H9 (cell line): ENCODE measurements around the gene GOLGA6A. TPM values are rescaled to one million over a fixed set of nuclear protein-coding genes. Genes with fewer than 3 reads are reported as not detected.

Experiments
- DNase-seq: peaks from one replicate; pipeline ENCODE4 v3.0.0-alpha.2; 2017
- H2AFZ ChIP-seq: one replicate; pipeline ENCODE4 v1.6.1; 2013; ENCODE audit warnings: mild to moderate bottlenecking, low read length, control low read depth, moderate library complexity
- H2AK5ac ChIP-seq: 2 replicates; pipeline ENCODE4 v1.6.1; 2013; ENCODE audit warnings: low read length, control low read depth, mixed read lengths; ENCODE audit not compliant: insufficient read length
- H2BK120ac ChIP-seq: one replicate; pipeline ENCODE4 v1.6.1; 2013; ENCODE audit warnings: low read depth, mild to moderate bottlenecking, low read length, control low read depth, inconsistent platforms; ENCODE audit not compliant: poor library complexity, severe bottlenecking
- H2BK12ac ChIP-seq: 2 replicates; pipeline ENCODE4 v1.6.1; 2013; ENCODE audit warnings: low read length, control low read depth, mixed read lengths, low read depth; ENCODE audit not compliant: insufficient read length
- H2BK15ac ChIP-seq: 2 replicates; pipeline ENCODE4 v1.6.1; 2013; ENCODE audit warnings: low read depth, low read length, control low read depth
- H2BK20ac ChIP-seq: one replicate; pipeline ENCODE4 v1.6.1; 2013; ENCODE audit warnings: low read depth, mild to moderate bottlenecking, low read length, control low read depth, inconsistent platforms; ENCODE audit not compliant: poor library complexity, severe bottlenecking
- H2BK5ac ChIP-seq: 2 replicates; pipeline ENCODE4 v1.6.1; 2013; ENCODE audit warnings: low read length, control low read depth, mixed read lengths; ENCODE audit not compliant: insufficient read length
- H3K14ac ChIP-seq: 2 replicates; pipeline ENCODE4 v1.6.1; 2013; ENCODE audit warnings: low read length, control low read depth; ENCODE audit not compliant: insufficient read depth
- H3K18ac ChIP-seq: 2 replicates; pipeline ENCODE4 v1.6.1; 2013; ENCODE audit warnings: low read depth, mild to moderate bottlenecking, mixed read lengths, low read length, control low read depth; ENCODE audit not compliant: insufficient read length
- H3K23ac ChIP-seq: 2 replicates; pipeline ENCODE4 v1.6.1; 2013; ENCODE audit warnings: low read length, control low read depth, mixed read lengths, low read depth; ENCODE audit not compliant: insufficient read length
- H3K23me2 ChIP-seq: 2 replicates; pipeline ENCODE4 v1.6.1; 2013; ENCODE audit warnings: low read depth, mild to moderate bottlenecking, mixed read lengths, low read length, control low read depth; ENCODE audit not compliant: insufficient read length, poor library complexity, severe bottlenecking
- H3K27ac ChIP-seq: 2 replicates; pipeline ENCODE4 v1.5.1; 2013; ENCODE audit warnings: low read length, control low read depth, mixed read lengths, low read depth; ENCODE audit not compliant: insufficient read length
- H3K27me3 ChIP-seq: 2 replicates; pipeline ENCODE4 v1.6.1; 2013; ENCODE audit warnings: low read length, control low read depth, inconsistent platforms; ENCODE audit not compliant: insufficient read depth
- H3K4ac ChIP-seq: 2 replicates; pipeline ENCODE4 v1.6.1; 2013; ENCODE audit warnings: low read depth, mild to moderate bottlenecking, control low read depth, inconsistent platforms, low read length, moderate library complexity
- H3K4me1 ChIP-seq: 2 replicates; pipeline ENCODE4 v1.6.1; 2013; ENCODE audit warnings: low read length, control low read depth, inconsistent platforms; ENCODE audit not compliant: insufficient read depth
- H3K4me2 ChIP-seq: 2 replicates; pipeline ENCODE4 v1.6.1; 2013; ENCODE audit warnings: low read length, control low read depth, mixed read lengths; ENCODE audit not compliant: insufficient read length, insufficient read depth
- H3K56ac ChIP-seq: 2 replicates; pipeline ENCODE4 v1.6.1; 2013; ENCODE audit warnings: low read depth, mild to moderate bottlenecking, mixed read lengths, low read length, control low read depth; ENCODE audit not compliant: insufficient read length
- H3K79me1 ChIP-seq: 2 replicates; pipeline ENCODE4 v1.6.1; 2013; ENCODE audit warnings: low read depth, mild to moderate bottlenecking, moderate library complexity, low read length, control low read depth, inconsistent platforms; ENCODE audit not compliant: insufficient read depth, poor library complexity, severe bottlenecking
- H3K79me2 ChIP-seq: 2 replicates; pipeline ENCODE4 v1.6.1; 2013; ENCODE audit warnings: low read length, control low read depth, inconsistent platforms; ENCODE audit not compliant: insufficient read depth
- H3K9ac ChIP-seq: 2 replicates; pipeline ENCODE4 v1.6.1; 2013; ENCODE audit warnings: low read length, control low read depth, mixed read lengths; ENCODE audit not compliant: insufficient read length; ENCODE audit errors: extremely low read depth
- H3K9me3 ChIP-seq: one replicate; pipeline ENCODE4 v1.6.1; 2013; ENCODE audit warnings: low read depth, low read length, inconsistent platforms; ENCODE audit not compliant: control insufficient read depth
- H3T11ph ChIP-seq: one replicate; pipeline ENCODE4 v1.6.1; 2013; ENCODE audit warnings: mild to moderate bottlenecking, low read length, control low read depth, inconsistent platforms
- H4K20me1 ChIP-seq: one replicate; pipeline ENCODE4 v1.6.1; 2013; ENCODE audit not compliant: control insufficient read depth, insufficient read length, insufficient read depth
- H4K5ac ChIP-seq: 2 replicates; pipeline ENCODE4 v1.6.1; 2013; ENCODE audit warnings: low read depth, mild to moderate bottlenecking, mixed read lengths, low read length, control low read depth; ENCODE audit not compliant: insufficient read length
- H4K8ac ChIP-seq: replicated peaks from 2 replicates; pipeline ENCODE4 v1.6.1; 2013; ENCODE audit warnings: low read length, control low read depth, mixed read lengths, low read depth; ENCODE audit not compliant: insufficient read length
- H4K91ac ChIP-seq: 2 replicates; pipeline ENCODE4 v1.6.1; 2013; ENCODE audit warnings: low read depth, mild to moderate bottlenecking, moderate library complexity, mixed read lengths, low read length, control low read depth; ENCODE audit not compliant: insufficient read length
- H3K27ac Mint-ChIP-seq, 3 experiments: 2 replicates in 2 of 3; 3 replicates in 1 of 3; pipeline ENCODE4 v1.8.0; 2020 to 2021; ENCODE audit warnings: mixed read lengths in 3 of 3, mild to moderate bottlenecking in 1 of 3, moderate library complexity in 1 of 3
- H3K27me3 Mint-ChIP-seq: 2 replicates; pipeline ENCODE4 v1.8.0; 2021; ENCODE audit warnings: low read depth, mild to moderate bottlenecking, moderate library complexity, mixed read lengths
- H3K36me3 Mint-ChIP-seq, 3 experiments: 2 replicates in 2 of 3; 3 replicates in 1 of 3; pipeline ENCODE4 v1.8.0; 2020 to 2021; ENCODE audit warnings: low read depth in 3 of 3, mixed read lengths in 3 of 3; ENCODE audit not compliant: insufficient read depth in 1 of 3
- H3K4me1 Mint-ChIP-seq, 2 experiments: 2 replicates each; pipeline ENCODE4 v1.8.0; 2020; ENCODE audit warnings: mixed read lengths in 2 of 2
- H3K4me3 Mint-ChIP-seq, 2 experiments: 2 replicates in 1 of 2; 3 replicates in 1 of 2; pipeline ENCODE4 v1.8.0; 2020 to 2021; ENCODE audit warnings: mild to moderate bottlenecking in 2 of 2, mixed read lengths in 2 of 2, moderate library complexity in 1 of 2
- H3K9me3 Mint-ChIP-seq, 2 experiments: 2 replicates in 1 of 2; 3 replicates in 1 of 2; pipeline ENCODE4 v1.8.0; 2020; ENCODE audit warnings: mild to moderate bottlenecking in 2 of 2, mixed read lengths in 2 of 2, moderate library complexity in 1 of 2
- CTCF ChIP-seq: fragments of 200-600 bp; sonication (generic); conservative IDR thresholded peaks from 3 replicates; pipeline ENCODE4 v1.8.0; 2021; ENCODE audit warnings: antibody characterized with exemption, mild to moderate bottlenecking
- WGBS: extraction: QIAGEN DNeasy Blood & Tissue Kit; methylation state at CpG from one replicate; pipeline ENCODE4 v1.1.7; 2013; ENCODE audit warnings: missing lambda C conversion rate, low lambda C conversion rate, mixed read lengths; ENCODE audit not compliant: insufficient read length; ENCODE audit errors: extremely low coverage; 5-methylcytosine and 5-hydroxymethylcytosine counted together
- total RNA-seq: library from RNA; stranded (reverse); gene quantifications from 2 replicates; pipeline ENCODE4 v1.2.1, GENCODE V29; 2021

GOLGA6A gene
- total RNA-seq, 1 experiment from 2014 or later = 0.72 TPM

GRCh38 chr15:74121039-74121438 lies 38.7 kb upstream of the GOLGA6A start:
- Histone ChIP-seq H3K4ac (no peak overlapping the region), H3K27me3 (no peaks in the 10 kb centered on the region; the same call in 1 of the 2 replicates), H2BK120ac (no peak overlapping the region), H2BK20ac (no peak overlapping the region), H3K9me3 (no peaks in the 10 kb centered on the region), H3K4me1 (no peaks in the 10 kb centered on the region; the same call in 1 of the 2 replicates), H3K27ac (no peak overlapping the region), H3K79me1 (no peaks in the 10 kb centered on the region), H3K79me2 (no peaks in the 10 kb centered on the region), H3K56ac (no peak overlapping the region), H3K14ac (no peak overlapping the region), H2BK15ac (no peak overlapping the region), H2AFZ (no peak overlapping the region), H4K91ac (no peak overlapping the region), H3K23me2 (no peaks in the 10 kb centered on the region), H3K4me2 (no peak overlapping the region), H3T11ph (no peak overlapping the region), H4K5ac (no peak overlapping the region), H2BK12ac (no peak overlapping the region), H3K18ac (no peak overlapping the region), H2AK5ac (no peak overlapping the region), H3K9ac (no peak overlapping the region), H3K23ac (no peak overlapping the region), H2BK5ac (no peak overlapping the region), H4K8ac (no peak overlapping the region), H4K20me1 (no peaks in the 10 kb centered on the region)
- DNase-seq = no peak
- H3K9me3 Mint-ChIP-seq = peaks cover 0 to 2% of the 10 kb centered on the region in 2 experiments; a peak in 1 of 5 replicates
- H3K27ac Mint-ChIP-seq = no peak overlapping the region
- TF ChIP-seq CTCF = no peak
- no peak overlapping the region for H3K4me3 Mint-ChIP-seq
- WGBS = no CpG with 5 or more reads among the region's 4 CpGs
- H3K27me3 Mint-ChIP-seq = peaks cover 54% of the 10 kb centered on the region
- H3K4me1 Mint-ChIP-seq = peaks cover 24 to 44% of the 10 kb centered on the region in 2 experiments
- peaks cover 0 to 5% (median 2%) of the 10 kb centered on the region in 3 experiments; a peak in 2 of 7 replicates for H3K36me3 Mint-ChIP-seq
